HG02798 (cell line): ENCODE results near the gene ZNF622.
A peak's percentile ranks its signal among the peaks of the same experiment; 100 is the strongest.
"Not testable (repeated sequence)": the region's sequence is repeated elsewhere in the genome, so short reads cannot be mapped to it uniquely, and the experiment has no call there.

Experiments used
- ATAC-seq: cut with Tn5 transposase; IDR thresholded peaks from one replicate; pipeline ENCODE4 v1.9.1; 2021; ENCODE audit warnings: mild to moderate bottlenecking; ENCODE audit not compliant: unreplicated experiment, poor library complexity

ZNF622 gene

DNA sequence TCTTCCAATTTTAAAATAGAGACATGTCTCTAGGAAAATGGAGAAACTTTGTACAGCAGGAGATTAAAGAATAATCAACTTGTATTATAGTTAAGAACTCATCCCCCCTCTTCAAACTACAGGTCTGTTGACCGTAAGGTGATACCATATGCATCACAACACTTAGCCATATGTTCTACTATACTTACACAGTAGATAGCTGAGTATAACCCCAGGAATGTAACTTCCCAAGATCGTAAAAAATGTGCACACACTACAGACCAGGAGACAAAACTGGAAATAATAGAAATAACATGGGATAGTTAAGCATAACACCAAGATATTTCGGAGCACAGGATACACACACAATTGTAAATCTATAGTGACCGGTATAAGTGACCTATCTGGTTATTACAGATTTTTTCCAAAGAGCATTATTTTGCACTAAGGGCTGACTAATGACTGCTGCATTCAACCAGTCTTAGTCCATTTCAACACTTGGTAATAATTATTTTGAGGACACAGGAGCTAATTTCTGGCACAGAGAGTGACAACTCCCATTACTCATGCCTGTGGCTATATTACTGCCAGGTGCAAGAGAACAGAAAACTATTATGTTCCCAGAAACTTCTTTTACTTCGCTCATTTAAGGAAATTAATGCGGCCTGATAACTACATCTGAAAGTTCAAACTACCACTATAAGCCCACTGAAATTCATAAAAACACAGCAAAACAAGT, 15.4 kb upstream of the ZNF622 start:
- no peak for ATAC-seq

GRCh38 chr5:16480144-16480543, 14.5 kb upstream of the ZNF622 start:
- ATAC-seq, result no peak

GRCh38 chr5:16477541-16477940, 11.9 kb upstream of the ZNF622 start:
- no peak for ATAC-seq

GRCh38 chr5:16476417-16476816, 10.8 kb upstream of the ZNF622 start:
- not testable (repeated sequence) for ATAC-seq

DNA sequence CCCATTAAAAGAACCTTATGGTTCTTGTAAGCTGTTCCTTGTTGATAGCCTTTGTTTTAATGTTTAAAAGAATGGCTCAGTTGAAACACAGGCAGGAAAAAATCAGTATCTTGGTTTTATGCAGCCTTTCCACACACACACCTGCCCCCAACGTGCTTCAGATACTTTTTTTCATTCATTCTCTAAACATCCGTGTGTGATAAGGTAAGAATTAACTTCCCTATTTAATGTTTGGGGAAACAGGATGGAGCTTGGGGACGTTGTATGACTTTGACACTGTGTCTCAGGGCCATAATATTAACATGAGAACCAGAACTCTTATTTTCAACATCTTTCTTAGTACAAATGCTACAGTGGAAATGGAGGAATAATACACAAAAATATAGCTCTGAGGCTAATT, 5.8 kb upstream of the ZNF622 start:
- ATAC-seq, result no peak

DNA sequence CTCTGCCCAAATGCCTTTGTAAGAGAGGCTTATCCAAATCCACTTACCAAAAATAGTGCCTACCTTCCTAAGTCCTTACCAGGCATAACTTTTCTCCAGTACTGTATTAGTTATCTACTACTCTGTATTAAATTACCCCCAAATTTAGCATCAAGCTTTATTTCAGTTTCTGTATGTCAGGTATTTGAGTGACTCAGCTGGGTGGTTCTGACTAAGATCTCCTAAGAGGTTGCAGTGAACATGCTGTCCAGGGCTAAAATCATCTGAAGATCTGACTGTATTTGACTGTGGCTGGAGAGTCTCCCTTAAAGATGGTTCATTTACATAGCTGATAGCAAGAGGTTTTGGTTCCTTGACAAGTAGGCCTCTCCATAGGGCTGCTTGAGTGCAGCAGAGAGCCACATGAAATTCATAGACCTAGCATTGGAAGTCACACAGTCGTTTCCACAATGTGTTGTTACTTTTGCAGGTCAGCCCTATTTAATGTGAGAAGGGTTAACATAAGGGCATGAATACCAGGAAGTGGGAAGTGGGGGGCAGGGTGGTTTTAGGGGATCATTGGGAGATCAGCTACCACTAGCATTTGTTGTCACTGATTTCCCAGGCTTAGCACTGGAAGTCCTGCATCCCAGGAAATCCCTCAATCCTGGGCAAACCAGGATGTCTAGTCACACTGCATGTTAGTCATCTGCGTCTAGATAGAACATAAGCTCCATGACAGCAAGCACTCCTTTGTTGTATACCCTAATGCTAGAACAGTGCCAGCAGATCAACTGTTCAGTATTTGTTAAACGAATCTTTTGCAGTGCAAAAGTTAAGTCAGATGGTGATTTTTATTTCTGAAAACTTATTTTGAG, 2.0 kb upstream of the ZNF622 start:
- peak; percentile 74 for ATAC-seq

GRCh38 chr5:16464664-16465543, 696 bp downstream of the ZNF622 start:
- no peak for ATAC-seq

GRCh38 chr5:16464231-16464630, 1.4 kb downstream of the ZNF622 start:
- ATAC-seq, result no peak

GRCh38 chr5:16461782-16462181, 3.8 kb downstream of the ZNF622 start:
- ATAC-seq, result no peak

DNA sequence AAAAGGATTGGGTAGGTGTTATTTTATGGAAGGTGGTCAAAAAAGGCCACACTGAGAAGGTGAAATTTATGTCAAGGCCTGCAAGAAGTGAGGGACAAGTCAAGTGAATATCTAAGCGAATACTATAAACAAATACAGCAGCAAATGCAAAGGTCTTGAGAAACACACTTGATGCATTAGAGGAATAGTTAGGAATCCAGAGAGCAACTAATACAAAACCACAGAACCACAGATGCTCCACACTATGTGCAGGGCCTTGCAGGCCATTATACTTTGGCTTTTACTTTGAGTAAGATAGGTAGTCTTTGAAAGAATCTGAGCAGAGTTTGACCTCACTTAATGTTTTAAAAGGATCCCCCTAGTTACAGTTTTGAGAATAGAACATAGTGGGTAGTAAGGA, 4.6 kb downstream of the ZNF622 start:
- no peak for ATAC-seq

- no peak for ATAC-seq
Observed at GRCh38 chr5:16459451-16459850, 6.1 kb downstream of the ZNF622 start.

GRCh38 chr5:16457853-16458252, 7.7 kb downstream of the ZNF622 start:
- ATAC-seq, result no peak

DNA sequence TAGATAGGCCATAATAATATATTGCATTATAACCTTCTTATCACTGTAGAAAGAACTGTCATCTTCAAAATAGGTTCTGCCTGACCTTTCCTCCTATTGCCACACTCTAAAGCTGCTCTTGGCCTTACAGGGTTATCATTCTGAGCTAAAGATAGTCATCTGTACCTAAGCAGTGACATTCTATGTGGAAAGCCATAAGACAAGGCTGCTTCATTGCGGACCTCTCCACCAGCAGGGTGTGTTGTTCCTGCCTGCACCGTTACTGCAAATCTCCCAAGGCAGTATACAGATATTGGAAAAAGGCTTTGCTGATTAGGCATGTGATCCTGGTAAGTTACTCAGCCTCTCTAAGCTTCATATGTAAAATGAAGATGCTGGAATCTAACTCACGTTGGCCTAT, 8.1 kb downstream of the ZNF622 start:
- ATAC-seq, result no peak

GRCh38 chr5:16456103-16456832, 9.3 kb downstream of the ZNF622 start:
- ATAC-seq, result peak; percentile 72

- ATAC-seq, result peak; percentile 9
Observed at GRCh38 chr5:16455668-16456067, 9.9 kb downstream of the ZNF622 start.

GRCh38 chr5:16454686-16455085, 10.9 kb downstream of the ZNF622 start:
- ATAC-seq, result no peak

DNA sequence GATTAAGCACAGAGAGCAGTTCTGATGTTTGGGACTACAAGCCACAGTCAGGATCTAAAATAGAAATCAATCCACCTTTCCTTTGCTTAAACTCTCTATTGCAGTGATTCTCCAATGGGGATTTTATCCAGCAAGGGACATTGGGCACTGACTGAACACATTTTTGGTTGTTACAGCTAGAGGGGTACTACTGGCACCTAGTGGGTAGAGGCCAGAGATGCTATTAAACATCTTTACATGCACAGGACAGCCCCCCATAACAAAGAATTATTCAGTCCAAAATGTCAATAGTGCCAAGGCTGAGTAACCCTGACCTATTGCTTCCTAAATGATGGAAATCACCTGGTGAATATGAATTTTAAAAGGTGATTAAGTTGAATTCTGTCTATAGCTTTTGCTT, 12.0 kb downstream of the ZNF622 start:
- no peak for ATAC-seq

DNA sequence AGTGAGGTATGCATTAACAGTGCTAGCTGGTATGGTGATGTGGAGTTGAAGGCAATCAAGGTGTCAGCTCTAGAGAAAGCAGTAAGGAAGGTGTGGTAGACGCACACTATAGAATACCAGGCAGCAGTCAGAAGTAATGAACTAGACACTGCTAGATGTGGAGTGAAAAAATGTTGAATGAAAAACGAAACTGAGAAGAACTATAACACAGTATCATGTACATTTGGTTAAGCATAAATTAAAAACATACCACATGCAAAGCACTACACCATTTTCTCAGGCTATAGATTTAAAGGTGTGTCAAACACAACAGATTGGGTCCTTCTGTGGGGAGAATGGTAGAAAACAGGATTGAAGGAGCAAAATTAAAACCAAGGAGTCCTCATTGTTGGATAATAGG, 15.4 kb downstream of the ZNF622 start:
- peak; percentile 77 for ATAC-seq

- ATAC-seq, result no peak
Observed at GRCh38 chr5:16446993-16447392, 18.6 kb downstream of the ZNF622 start.

- ATAC-seq, result no peak
Observed at GRCh38 chr5:16437977-16438376, 27.6 kb downstream of the ZNF622 start.
